Measurements from ENCODE around the gene RNF227. TPM values are rescaled to one million over a fixed set of nuclear protein-coding genes. Genes with fewer than 3 reads are reported as not detected.

RNF227 gene
- total and polyA plus RNA-seq, 2 of the 8 experiments (the other 6 are each of a cell fraction or from before 2014, with no cell fraction given) = 0.63 to 1.7 TPM

- no peak overlapping the region for H3K4me2 ChIP-seq (ENCODE audit: insufficient read depth in 1 of 2, low read depth in 2 of 2, low read length in 2 of 2)
- no peak for DNase-seq (ENCODE audit: low read depth in 1 of 2, low spot score in 2 of 2)
- no peak overlapping the region for H2AK5ac ChIP-seq (ENCODE audit: low read depth, low read length)
- no peaks in the 10 kb centered on the region for H3K27me3 ChIP-seq (replicated peaks in 1 of 4; ENCODE audit: control insufficient read depth in 3 of 4, extremely low read depth in 1 of 4, insufficient read depth in 3 of 4, low read length in 3 of 4)
- H3K23ac ChIP-seq (ENCODE audit: insufficient read length) = no peak overlapping the region
- FAIRE-seq = no peak
- no peak overlapping the region for H2BK12ac ChIP-seq (ENCODE audit: low read depth, low read length)
- no peak overlapping the region for H2BK20ac ChIP-seq (ENCODE audit: low read length)
- 90% methylated on average over 9 of the region's 9 CpGs; no CpG with 5 or more reads in 1 of the 2 experiments for WGBS, 2 experiments (ENCODE audit: extremely low coverage in 1 of 2, insufficient coverage in 1 of 2, insufficient read length in 1 of 2, insufficient replicate concordance in 2 of 2, low coverage in 1 of 2, low lambda C conversion rate in 2 of 2, missing lambda C conversion rate in 1 of 2)
- H4K5ac ChIP-seq (ENCODE audit: insufficient read length, low read depth, low read length) = no peak overlapping the region
- H3K9me3 ChIP-seq (ENCODE audit: insufficient read depth in 2 of 2, low read depth in 1 of 2, low read length in 1 of 2) = no peaks in the 10 kb centered on the region
- no peaks in the 10 kb centered on the region for H3K79me1 ChIP-seq (ENCODE audit: low read depth, low read length)
- H4K20me1 ChIP-seq (replicated peaks in 1 of 2; ENCODE audit: control insufficient read depth in 1 of 2, insufficient read depth in 2 of 2, low read length in 2 of 2) = peaks cover 2 to 4% of the 10 kb centered on the region in 2 experiments
- no peak overlapping the region for H3K4me3 ChIP-seq (ENCODE audit: extremely low read depth in 1 of 4, insufficient read depth in 2 of 4, low read depth in 3 of 4, low read length in 4 of 4)
- H2AFZ ChIP-seq (ENCODE audit: low read length) = no peak overlapping the region
- H3K4ac ChIP-seq (replicated peaks; ENCODE audit: insufficient read length, low read depth, low read length) = no peak overlapping the region
- no peak overlapping the region for H2BK15ac ChIP-seq (ENCODE audit: low read length)
- ChIA-PET POLR2A (ENCODE audit: partially characterized antibody) (interaction anchor here (1.2 to 2.7 kb wide), 2 partner anchors 11 to 32 kb away, joined by 3 to 11 read pairs; partner anchors contain the start of genes CNTROB and TRAPPC1), CTCF (ENCODE audit: partially characterized antibody) (interaction anchor here (0.8 to 2.7 kb wide), 15 partner anchors 9 to 201 kb away, joined by 3 to 13 read pairs (median 4); partner anchors contain the start of gene CNTROB)
- H3K56ac ChIP-seq (replicated peaks; ENCODE audit: insufficient read length, low read depth, low read length) = no peak overlapping the region
- H3K23me2 ChIP-seq (ENCODE audit: low read depth, low read length) = no peaks in the 10 kb centered on the region
- H3K14ac ChIP-seq (ENCODE audit: insufficient read length) = no peak overlapping the region
- peaks cover 8 to 53% (median 43%) of the 10 kb centered on the region in 4 experiments for H3K36me3 ChIP-seq (ENCODE audit: control insufficient read depth in 2 of 4, insufficient read depth in 4 of 4, low read length in 3 of 4)
- H3K4me1 ChIP-seq (replicated peaks in 1 of 4; ENCODE audit: control insufficient read depth in 3 of 4, insufficient read depth in 4 of 4, low read length in 3 of 4) = no peaks in the 10 kb centered on the region
- no peak overlapping the region for H2BK5ac ChIP-seq (ENCODE audit: low read depth, low read length)
- no peak overlapping the region; the same call in 1 of the 2 replicates for H4K8ac ChIP-seq (ENCODE audit: extremely low read depth, insufficient read depth, low read length)
- no peak overlapping the region for H2BK120ac ChIP-seq (replicated peaks; ENCODE audit: low read depth, low read length)
- no peak overlapping the region for H3K18ac ChIP-seq (ENCODE audit: extremely low read depth, low read length)
- H4K91ac ChIP-seq (replicated peaks; ENCODE audit: insufficient read length, low read length) = no peak overlapping the region
- H3K79me2 ChIP-seq (ENCODE audit: control insufficient read depth in 1 of 2, insufficient read depth in 2 of 2, low read length in 2 of 2) = no peaks in the 10 kb centered on the region
- H3K27ac ChIP-seq (ENCODE audit: low read depth, low read length) = no peak overlapping the region
- H3K9ac ChIP-seq (replicated peaks in 1 of 4; ENCODE audit: extremely low read depth in 1 of 4, low read depth in 3 of 4, low read length in 3 of 4) = no peak overlapping the region
- TF ChIP-seq SUZ12 (IDR thresholded peaks at IDR 0.05; ENCODE audit: low read length) (no peak), CTBP2 (IDR thresholded peaks at IDR 0.05; ENCODE audit: borderline replicate concordance, insufficient read depth, insufficient read length, low read length) (no peak), KDM1A (IDR thresholded peaks at IDR 0.05; ENCODE audit: borderline replicate concordance, low read length) (no peak), SP4 (IDR thresholded peaks at IDR 0.05; ENCODE audit: low read length) (no peak), ZNF274 (IDR thresholded peaks at IDR 0.05; ENCODE audit: borderline replicate concordance, extremely low read depth, low read length) (no peak), MAX (IDR thresholded peaks at IDR 0.05) (no peak), EP300 (IDR thresholded peaks at IDR 0.05; ENCODE audit: borderline replicate concordance in 1 of 2, low read depth in 2 of 2, low read length in 2 of 2) (no peak), CHD1 (IDR thresholded peaks at IDR 0.05; ENCODE audit: low read depth, low read length) (no peak), SP1 (IDR thresholded peaks at IDR 0.05; ENCODE audit: low read depth, low read length) (no peak), TEAD4 (IDR thresholded peaks at IDR 0.05; ENCODE audit: low read depth, low read length) (no peak), JUN (IDR thresholded peaks at IDR 0.05; ENCODE audit: low read depth, low read length) (no peak)
Measured at GRCh38 chr17:7944326-7944725, 28.2 kb upstream of the RNF227 start.

All from H1 (cell line).